Stimulated activated CD4-positive, alpha-beta T cell treated with anti-CD3 and anti-CD28 coated beads, Interleukin-1b, Interleukin-23, amount 100 ng/mL, for 4 hours (primary cell): ENCODE results near the gene NIPAL3.

Experiments
- DNase-seq, 2 donors: peaks; one replicate each; pipeline ENCODE4 v3.0.0-alpha.2; 2020; ENCODE audit warnings: low read depth in 2 of 2

Gene NIPAL3

DNA sequence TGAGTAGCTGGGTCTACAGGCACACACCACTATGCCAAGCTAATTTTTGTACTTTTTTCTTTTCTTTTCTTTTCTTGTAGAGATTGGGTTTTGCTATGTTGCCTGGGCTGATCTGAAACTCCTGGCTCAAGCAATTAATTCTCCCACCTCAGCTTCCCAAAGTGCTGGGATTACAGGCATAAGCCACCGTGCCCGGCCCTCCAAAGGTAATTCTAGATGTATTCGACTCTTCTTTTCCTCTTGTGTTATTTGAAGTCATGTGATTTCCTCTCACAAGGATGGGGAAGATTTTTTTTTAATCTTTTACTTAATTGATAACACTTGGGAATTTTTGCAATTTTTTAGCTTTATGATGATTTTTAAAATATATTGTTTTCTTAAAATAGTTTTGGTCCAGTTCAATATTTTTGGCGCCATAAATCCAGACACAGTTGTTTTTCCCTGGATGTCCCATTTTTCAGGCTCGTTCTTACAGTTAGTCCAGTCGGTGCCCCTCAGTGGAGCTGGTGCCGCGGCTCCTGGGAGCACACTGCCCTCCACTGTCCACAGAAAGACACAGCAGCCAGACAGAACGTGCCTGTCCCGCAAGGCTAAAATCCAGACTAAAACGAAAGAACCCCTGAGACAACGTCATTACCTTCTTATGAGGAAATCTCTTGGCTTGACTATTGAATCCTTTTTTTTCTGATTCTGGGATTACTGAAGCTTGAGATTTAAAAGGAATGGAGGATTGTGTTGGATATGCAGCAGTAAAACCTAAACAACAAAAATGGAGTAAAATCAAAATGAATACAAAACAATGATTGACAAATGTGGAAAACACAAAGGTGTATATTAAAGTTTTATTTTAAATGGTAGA is 24.4 kb upstream of the NIPAL3 start:
- DNase-seq: peak; percentile 56 to 64

DNA sequence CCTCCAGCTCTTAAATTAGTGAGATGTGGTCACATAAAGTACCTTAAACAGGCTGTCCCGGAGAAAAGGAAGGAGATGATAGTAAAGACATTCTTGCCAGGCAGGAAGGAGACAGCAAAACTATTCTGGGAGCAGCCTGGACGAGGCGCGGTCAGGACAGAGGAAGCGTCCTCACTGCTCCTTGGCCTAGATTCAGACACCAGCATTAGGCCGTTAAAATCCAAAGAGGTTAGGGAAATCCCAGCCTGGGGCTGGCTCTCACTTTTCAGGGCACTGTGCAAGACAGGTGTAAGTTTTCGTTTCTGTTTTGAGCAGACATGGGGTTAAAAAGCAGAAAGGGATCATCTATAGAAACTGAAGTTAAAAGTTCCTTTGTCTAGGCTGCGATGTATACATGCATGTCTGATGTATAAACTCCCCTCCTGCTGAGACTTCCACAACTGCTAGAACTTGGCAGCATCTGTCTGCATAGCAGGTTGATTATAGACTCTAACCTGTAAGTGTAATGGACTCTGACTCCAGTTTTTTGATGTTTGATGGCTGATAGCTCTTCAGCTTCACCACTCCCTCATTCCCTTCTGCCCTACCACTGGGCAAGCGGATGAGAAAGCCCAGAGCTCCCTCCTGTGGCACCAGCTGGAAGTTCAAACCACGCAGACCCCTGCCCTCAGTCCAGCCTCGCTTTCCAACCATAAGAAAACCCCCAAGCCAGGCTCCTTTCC is 23.6 kb upstream of the NIPAL3 start:
- DNase-seq: peak; percentile 51 to 59

DNA sequence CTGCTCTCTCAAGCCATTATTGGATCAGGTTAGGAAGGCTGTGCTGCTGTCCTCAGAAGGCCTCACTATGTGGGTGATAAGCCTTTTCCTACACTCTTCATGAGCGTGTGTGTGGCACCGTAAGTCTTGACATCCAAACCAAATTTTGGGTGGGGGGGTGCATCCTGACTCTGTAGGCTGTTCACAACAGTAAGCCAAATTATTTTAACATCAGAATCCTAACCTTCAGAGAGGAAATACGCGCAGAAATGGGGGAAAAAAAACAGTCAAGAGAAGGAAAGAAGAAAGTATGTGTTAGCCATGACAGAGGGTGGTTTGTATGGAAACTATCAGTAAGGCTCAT is 23.0 kb upstream of the NIPAL3 start:
- DNase-seq: no peak

DNA sequence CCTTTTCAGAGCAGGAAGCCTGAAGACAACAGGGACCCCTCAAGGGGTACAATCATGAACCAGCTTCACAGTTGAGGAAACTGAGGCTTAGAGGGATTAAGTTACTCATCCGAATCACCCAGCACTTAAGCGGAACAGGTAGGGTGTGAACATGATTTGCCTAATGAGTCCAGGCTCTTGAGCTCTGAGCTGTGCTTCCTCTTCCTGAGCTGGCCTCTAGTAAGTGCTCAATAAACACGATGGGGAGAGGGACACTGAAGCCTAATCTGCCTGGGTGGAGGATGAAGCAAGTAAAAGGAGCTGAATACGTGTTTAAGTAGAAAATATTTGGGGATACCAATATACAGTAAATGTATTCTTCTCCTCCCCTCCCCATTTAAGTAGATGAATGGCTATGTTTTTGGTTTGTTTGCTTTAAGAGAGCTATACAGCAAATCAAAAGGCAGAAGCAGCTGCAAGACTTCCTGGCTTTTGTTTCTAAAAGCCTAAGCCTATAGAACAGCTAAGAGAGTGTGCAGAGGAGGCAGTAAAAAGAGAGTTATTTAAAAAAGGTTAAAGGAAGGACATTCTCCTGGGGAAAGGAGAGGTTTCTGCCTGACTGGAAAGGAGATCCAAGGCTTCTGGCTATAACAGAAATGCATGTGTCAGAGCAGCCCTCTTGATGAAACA is 22.5 kb upstream of the NIPAL3 start:
- DNase-seq: no peak

DNA sequence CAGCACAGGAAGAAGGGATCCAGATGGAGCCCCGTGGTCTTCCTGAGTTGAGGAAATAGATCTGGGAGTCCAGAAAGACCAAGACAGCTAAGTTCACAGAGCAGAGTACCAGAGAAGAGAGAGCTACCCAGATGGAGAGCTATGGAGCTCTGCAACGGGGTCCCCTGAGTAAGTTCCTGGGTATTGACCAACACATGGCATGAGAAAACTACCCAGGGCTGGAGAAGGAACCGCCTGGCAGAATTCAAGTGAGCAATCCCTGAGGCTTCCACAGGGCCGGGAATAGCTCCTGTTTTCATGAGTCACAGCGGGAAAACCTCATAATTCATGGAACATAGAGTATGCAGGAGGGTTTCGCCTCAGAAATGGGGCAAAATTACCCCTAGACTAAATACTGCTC is 21.7 kb upstream of the NIPAL3 start:
- DNase-seq: no peak

DNA sequence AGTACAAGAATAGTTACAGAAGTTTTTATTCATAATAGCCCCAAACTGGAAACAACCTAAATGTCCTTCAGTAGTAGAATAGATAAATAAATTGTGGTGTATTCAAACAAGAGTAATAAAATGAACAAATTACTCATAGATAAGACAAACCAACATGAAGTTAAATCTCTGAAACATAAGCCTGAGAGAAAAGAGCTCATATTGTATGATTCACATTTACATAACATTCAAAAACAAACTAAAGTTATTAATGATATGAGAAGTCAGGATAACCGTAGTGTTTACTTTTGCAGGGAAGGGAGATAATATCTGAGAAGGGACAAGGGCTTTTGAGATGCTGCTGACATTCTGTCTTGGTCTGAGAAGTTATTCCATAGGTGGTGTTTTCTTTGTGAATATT is 15.5 kb upstream of the NIPAL3 start:
- DNase-seq: no peak

DNA sequence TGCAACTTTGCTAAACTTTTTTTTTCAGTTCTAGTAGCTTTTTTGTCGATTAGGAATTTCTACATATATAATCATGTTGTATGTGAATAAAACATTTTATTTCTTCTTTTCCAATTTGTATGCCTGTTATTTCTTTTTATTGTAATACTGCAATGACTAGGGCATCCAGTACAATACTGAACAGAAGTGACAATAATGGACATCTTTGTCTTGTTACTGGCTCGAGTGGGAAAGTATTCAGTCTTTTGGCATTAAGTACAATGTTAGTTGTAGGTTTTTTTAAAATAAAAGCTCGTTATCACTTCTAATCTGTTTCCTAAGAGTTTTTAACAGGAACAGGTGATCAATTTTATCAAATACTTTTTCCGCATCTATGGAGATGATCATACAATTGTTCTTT is 11.8 kb upstream of the NIPAL3 start:
- no peak for DNase-seq

DNA sequence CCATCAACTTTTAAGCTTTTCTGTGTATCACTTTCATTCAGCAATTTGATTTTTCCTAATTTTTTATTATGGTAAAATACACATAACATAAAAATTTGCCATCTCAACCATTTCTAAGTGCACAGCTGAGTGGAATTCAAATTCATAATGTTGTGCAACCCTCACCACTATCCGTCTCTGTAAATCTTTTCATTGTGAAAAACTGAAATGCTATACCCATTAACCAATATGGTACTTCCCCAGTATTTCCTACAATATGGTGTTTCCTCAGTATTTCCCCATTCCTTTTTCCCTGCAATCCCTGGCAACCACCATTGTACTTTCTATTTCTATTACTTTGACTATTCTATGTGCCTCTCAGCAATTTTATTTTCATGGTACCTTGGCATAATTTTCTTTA is 8.8 kb upstream of the NIPAL3 start:
- no peak for DNase-seq

DNA sequence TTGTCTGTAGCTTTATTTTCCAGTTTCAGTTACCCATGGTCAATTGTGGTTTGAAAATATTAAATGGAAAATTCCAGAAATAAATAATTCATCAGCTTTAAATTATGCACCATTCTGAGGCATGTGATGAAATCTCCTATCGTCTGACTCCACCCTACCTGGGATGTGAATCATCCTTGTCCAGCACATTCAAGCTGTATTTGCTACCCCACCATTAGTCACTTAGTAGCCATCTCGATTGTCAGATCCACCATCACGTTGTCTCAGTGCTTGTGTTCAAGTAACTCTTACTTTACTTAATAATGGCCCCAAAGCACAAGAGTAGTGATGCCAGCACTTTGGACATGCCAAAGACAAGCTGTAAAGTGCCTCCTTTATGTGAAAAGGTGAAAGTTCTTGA is 6.1 kb upstream of the NIPAL3 start:
- no peak for DNase-seq

DNA sequence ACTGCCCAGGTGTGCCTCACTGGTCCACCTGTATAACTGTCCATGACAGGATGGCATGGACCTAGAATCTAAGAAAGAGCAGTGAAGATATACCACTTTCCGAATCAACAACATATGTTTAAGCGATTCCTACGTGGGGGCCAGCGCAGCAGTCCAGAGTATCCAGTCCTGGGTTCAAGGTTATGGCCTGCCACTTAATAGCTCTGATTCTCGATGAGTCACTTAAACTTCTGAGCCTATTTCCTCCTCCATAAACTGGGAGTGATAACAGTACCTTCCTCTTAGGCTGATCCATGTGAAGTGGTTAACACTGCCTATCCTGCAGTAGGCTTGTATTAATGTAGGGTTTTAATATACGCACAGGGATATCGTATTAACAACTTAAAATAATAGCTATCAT is 4.9 kb upstream of the NIPAL3 start:
- DNase-seq: no peak

DNA sequence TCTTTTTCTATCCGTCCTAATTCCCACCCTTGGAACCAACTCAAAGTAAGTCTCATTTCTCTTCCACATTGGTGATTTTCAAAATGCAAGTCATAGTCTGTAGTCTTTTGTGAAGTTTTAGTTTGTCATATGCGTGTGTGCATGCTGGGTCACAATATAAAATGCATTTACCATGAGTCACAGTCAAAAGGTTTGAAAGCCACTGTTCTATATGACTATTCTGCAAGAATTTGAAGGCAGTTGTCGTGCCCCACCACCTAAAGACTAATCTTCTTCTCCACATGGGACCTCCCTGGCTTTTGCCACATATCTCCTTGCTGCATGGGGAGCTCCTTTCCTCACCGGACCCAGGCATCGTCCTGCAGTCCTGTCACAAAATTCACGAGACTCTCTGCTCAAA is 3.6 kb upstream of the NIPAL3 start:
- no peak for DNase-seq

DNA sequence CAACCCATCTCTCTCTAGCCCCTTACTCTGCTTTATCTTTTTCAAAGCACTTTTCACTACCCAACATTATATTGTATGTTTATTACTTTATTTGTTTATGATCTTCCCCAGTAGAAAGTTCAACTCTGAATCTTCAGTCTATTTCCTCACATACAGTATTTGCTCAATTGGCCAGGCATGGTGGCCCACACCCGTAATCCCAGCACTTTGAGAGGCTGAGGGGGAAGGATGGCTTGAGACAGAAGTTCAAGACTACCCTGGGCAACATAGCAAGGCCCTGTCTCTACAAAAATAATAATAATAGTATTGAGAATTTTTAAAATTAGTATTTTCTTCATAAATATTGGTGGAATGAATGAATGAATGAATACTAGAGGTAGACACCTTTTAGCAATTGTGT is 3.2 kb upstream of the NIPAL3 start:
- no peak for DNase-seq

DNA sequence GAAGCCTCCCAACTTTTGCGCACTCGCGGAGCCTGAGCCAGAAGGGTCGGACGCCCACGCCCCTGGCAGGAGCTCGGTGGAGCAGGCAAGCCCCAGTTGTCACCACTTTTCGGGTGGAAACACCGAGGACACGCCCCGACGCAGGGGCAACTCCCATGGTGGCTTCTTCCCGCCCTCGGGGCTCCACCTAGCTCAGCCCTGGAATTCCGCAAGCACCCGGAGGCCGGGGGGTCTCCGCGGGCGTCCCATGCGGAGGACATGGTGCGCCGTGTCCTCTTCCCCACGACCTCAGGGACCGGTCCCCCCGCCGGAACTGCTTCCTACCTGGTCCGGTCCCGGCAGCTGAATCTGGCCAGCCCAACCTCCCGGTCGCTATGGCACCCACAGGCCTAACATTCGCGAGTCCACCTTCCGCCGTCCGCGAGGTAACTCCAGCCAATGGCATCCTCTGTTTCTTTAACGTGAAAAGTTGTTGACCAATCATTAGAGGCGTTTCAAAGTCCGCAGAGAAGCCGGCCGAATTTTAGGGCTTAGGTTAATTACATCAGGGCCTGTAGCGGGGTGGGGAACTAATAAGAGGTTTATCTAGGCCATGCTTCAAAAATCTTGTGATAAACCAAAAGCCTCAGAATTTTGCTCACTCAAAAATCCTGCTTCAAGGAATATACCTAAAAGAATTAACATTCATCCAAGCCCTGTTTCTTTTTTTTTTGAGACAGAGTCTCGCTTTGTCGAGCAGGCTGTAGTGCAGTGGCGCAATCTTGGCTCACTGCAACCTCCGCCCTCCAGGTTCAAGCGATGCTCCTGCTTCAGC is 2.0 kb upstream of the NIPAL3 start, which contains the start of gene STPG1:
Gene STPG1 (minus strand): TSS at position 433 of the 814 bp plus-strand sequence. CDS start 12,394 bp downstream, outside the sequence.
- peak; percentile 60 to 66 for DNase-seq

DNA sequence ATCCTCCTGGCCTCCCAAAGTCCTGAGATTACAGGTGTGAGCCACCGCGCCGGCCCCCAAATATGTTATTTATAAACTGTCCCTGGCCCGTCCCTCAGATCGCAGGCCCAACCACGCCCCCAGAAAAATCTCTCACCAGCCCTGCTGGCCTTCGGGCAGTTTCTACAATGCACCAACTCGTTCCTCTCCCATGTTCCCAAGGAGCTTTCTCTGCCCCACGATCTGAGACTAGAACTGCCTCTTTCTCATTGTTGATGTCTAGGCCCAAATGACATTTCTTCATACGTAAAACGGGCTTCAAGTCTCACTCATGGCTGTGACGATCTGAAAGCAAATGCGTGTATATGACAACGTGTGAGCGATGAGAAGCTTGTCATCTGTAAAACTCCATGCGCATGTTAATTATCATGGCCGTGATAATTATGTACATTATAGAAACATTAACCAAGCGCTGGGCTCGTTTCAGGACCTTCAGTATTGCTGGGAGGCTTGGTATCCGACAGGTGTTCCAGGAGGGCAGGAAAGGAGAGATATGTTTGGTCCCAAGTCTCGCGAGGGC is 748 bp upstream of the NIPAL3 start:
- DNase-seq: no peak

DNA sequence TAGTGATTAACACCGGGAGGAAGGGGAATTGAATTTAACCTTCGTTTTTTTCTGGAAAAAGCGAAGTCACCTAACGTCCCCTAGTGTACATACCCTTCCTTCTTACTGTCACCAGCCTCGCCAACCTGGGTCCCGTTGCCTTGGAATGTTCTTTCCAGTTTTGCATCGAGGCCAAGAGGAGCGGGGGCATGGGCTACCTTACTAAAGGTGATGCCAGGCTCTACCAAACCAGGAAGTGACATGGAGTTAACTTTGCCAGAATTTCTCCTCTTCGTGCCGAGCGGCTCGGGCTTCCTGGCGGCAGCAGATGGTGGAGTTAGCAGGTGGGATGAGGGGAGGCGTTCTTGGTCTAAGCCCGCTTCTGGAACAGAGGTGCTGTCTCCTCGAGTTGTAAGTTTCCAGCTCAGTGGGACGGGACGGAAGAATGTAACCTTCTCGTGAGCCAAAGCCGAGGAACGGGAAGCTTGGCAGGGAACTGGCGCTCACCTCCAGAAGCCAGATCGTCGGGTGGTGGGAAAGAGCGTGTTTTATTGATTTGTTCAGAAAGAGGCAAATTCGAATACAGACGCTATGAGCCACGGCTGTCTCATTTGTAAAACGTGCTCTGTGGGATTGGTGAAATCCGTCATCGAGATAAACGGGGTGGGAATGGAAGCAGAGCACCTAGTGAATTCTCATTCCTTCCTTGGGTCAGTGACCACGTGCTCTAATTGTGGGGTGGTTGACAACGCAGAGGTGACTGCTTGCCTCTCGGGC is 486 bp downstream of the NIPAL3 start:
- no peak for DNase-seq

DNA sequence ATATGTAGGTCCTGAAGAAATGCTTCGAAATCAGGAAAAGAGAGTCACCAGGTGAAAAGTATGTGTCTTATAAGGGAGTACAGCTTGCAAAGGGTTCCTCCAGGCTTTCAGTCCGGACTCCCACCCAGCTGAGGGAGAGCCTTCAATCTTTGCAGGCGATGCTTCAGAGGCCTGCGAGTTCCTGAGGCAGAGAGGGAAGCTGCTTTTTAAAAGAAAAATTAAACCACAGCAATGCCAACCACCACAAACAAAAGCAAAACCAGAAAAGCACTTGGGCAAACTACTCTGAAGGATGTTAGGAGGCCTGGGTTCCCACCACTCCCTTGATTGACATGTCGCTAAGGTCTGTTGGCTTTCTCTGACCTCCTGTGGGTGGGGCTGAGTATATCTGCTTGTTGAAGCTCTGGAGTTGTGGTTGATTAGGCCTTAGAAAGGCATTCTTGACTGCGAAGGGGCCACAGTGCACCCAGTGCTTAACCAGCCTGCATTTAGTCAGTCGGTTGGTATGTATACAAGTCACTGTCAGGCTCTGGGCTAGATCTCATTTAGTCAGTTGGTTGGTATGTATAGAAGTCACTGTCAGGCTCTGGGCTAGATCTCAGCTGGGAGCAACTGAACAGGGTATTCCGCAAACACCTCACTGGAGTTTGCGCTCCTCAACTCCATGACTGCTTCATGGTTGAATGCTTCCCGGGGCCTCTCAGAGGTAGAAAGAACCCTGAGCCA is 1.2 kb downstream of the NIPAL3 start:
- no peak for DNase-seq

DNA sequence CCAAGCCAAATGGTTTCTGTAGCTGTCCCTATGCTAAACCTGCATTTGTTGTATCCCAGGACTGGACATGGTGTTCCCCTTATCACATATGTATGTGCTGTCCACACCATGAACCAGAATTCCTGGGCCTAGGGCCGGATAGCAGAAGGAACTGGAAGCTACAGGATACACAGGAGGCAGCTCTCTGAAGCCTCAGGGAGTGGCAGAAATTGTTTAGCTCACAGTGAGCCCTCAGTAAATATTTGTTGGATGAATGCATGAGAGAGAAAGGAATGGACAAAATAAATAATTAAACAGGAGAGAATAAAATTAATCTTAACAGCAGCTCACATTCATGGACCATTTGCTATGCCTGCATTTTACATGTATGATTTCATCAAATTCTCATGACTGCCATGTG is 2.1 kb downstream of the NIPAL3 start:
- no peak for DNase-seq

DNA sequence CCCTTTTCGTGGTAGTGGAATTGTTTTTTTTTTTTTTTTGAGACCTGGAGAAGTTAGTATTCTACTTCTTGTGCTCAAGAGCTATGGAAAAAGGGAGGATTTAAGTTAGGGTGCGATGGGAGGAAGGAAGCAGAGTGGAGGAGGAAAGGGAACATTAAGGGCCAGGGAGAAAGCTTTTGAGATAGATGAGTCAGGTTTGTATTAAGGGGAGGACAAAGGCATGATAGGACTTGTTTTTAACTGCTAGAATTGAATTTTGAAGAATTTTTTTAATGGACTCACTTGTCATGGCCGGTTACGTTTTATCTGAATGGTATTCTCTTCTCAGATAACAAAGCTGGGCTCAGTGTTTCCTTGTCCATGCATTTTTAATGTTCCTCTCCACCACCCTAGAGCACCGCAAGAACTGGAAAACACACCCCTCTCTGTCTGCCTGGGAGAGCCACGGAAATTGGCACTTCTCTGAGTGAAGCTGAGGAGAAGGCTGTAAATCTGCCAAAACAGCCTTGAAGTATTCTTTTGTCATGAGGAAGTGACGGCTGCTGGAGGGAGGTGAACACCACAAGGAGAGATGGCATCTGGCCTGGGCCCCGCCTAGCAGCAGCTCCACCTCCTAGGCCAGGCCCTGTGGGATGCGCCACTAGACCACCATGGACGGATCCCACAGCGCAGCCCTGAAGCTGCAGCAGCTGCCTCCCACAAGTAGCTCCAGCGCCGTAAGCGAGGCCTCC is 3.5 kb downstream of the NIPAL3 start:
- DNase-seq: no peak

DNA sequence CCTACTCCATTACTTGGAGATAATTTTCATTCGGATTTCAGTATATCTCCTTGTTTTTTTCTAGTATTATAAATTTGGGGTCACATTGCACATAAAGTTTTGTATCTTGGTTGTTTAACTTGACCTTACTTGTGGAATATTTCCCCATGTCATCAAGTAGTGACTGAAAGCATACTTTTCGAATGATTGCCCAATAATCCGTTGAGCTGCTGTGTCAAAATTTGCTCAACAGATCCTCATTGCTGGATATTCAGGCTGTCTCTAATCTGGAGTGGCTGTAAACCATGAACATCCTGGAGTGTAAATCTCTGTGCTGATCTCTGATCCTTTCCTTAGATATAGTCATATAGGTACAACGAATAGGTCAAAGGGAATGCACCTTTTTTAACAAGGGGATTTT is 4.9 kb downstream of the NIPAL3 start:
- no peak for DNase-seq
